HepG2 (cell line): ENCODE results near the gene SLF1.

ENCODE experiments used
- ARHGAP35 ChIP-seq: sonication (generic); formaldehyde crosslinking; IDR thresholded peaks from 2 replicates; pipeline ENCODE4 v1.9.0; 2022; ENCODE audit warnings: mild to moderate bottlenecking, inconsistent platforms, moderate library complexity, missing genetic modification reagents, borderline replicate concordance
- TF ChIP-seq, protein P1 (sequence below): sonication (generic); IDR thresholded peaks from 2 replicates; pipeline ENCODE4 v1.6.1; 2016; ENCODE audit warnings: low read depth, borderline replicate concordance

DNA sequence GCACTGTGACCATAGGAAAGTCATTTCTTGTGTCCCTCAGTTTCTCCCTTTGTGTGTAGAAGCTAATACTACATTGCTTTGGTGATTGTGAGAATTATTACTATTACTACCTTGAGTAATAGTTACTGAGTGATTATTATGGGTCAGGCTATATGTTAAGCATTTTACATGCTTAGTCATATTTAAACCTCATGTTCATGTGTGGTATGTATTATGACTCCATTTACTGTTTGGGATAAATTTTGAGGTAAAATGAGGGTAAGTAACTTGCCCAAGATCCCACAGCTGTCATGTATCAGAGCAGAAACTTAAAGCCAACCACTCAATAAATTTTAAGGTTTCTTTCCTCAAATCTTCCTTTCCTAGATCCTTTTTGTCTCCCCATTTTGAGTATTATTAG, 28.3 kb downstream of the SLF1 start:
- TF ChIP-seq, protein P1, sequence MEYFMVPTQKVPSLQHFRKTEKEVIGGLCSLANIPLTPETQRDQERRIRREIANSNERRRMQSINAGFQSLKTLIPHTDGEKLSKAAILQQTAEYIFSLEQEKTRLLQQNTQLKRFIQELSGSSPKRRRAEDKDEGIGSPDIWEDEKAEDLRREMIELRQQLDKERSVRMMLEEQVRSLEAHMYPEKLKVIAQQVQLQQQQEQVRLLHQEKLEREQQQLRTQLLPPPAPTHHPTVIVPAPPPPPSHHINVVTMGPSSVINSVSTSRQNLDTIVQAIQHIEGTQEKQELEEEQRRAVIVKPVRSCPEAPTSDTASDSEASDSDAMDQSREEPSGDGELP, result no peak
- no peak for TF ChIP-seq ARHGAP35 (CRISPR knock-in tag)
